Liver (tissue), 9 donors: ENCODE results near the gene ZW10. TPM values are rescaled to one million over a fixed set of nuclear protein-coding genes. Genes with fewer than 3 reads are reported as not detected.

ENCODE experiments used
- DNase-seq: peaks from one replicate; pipeline ENCODE4 v3.0.0-alpha.2; 2017; ENCODE audit warnings: low spot score
- H3K27ac ChIP-seq, 2 donors: one replicate each; pipeline ENCODE4 v1.7.0; 2013; ENCODE audit warnings: inconsistent platforms in 2 of 2, low read length in 2 of 2, control low read depth in 1 of 2, low read depth in 1 of 2, mild to moderate bottlenecking in 1 of 2
- H3K27me3 ChIP-seq, 4 donors: one replicate each; pipeline versions ENCODE4 v1.6.1 to v1.7.0; 2013; ENCODE audit warnings: low read length in 3 of 4, inconsistent platforms in 1 of 4, mild to moderate bottlenecking in 1 of 4, moderate library complexity in 1 of 4; ENCODE audit not compliant: control insufficient read depth in 4 of 4, insufficient read depth in 4 of 4
- H3K36me3 ChIP-seq, 4 donors: one replicate each; pipeline versions ENCODE4 v1.6.1 to v1.7.0; 2013; ENCODE audit warnings: low read length in 3 of 4, mild to moderate bottlenecking in 3 of 4, low read depth in 1 of 4, moderate library complexity in 1 of 4; ENCODE audit not compliant: control insufficient read depth in 4 of 4, insufficient read depth in 3 of 4
- H3K4me1 ChIP-seq, 4 donors: one replicate each; pipeline versions ENCODE4 v1.6.1 to v1.7.0; 2013; ENCODE audit warnings: low read length in 3 of 4, mild to moderate bottlenecking in 3 of 4, moderate library complexity in 1 of 4; ENCODE audit not compliant: control insufficient read depth in 4 of 4, insufficient read depth in 4 of 4
- H3K4me3 ChIP-seq, 3 donors: one replicate each; pipeline versions ENCODE4 v1.6.1 to v1.7.0; 2013; ENCODE audit warnings: low read length in 3 of 3, control low read depth in 1 of 3, low read depth in 1 of 3, mild to moderate bottlenecking in 1 of 3
- H3K9ac ChIP-seq, 2 donors: one replicate each; pipeline ENCODE4 v1.7.0; 2013; ENCODE audit warnings: low read length in 2 of 2, mild to moderate bottlenecking in 2 of 2, moderate library complexity in 2 of 2, control low read depth in 1 of 2, low read depth in 1 of 2
- H3K9me3 ChIP-seq, 4 donors: one replicate each; pipeline versions ENCODE4 v1.6.1 to v1.7.0; 2013; ENCODE audit warnings: low read length in 3 of 4; ENCODE audit not compliant: control insufficient read depth in 4 of 4
- ATF3 ChIP-seq: IDR thresholded peaks from 2 replicates; pipeline ENCODE4 v1.6.1; 2016; ENCODE audit warnings: antibody characterized with exemption
- FOXA1 ChIP-seq: IDR thresholded peaks from 2 replicates; pipeline ENCODE4 v1.6.1; 2016; ENCODE audit warnings: antibody characterized with exemption
- GABPA ChIP-seq, 2 donors: IDR thresholded peaks in 1 of 2; conservative IDR thresholded peaks in 1 of 2; 2 replicates each; pipeline ENCODE4 v1.6.1; 2016; ENCODE audit warnings: antibody characterized with exemption in 2 of 2, mild to moderate bottlenecking in 1 of 2, moderate library complexity in 1 of 2
- HNF4A ChIP-seq, 2 donors: conservative IDR thresholded peaks; 2 replicates each; pipeline ENCODE4 v1.6.1; 2016; ENCODE audit warnings: antibody characterized with exemption in 2 of 2, mild to moderate bottlenecking in 2 of 2
- HNF4G ChIP-seq: IDR thresholded peaks from 2 replicates; pipeline ENCODE4 v1.6.1; 2016; ENCODE audit warnings: antibody characterized with exemption
- JUND ChIP-seq, 2 donors: IDR thresholded peaks; 2 replicates each; pipeline ENCODE4 v1.6.1; 2016; ENCODE audit warnings: antibody characterized with exemption in 2 of 2
- MAX ChIP-seq: IDR thresholded peaks from 2 replicates; pipeline ENCODE4 v1.6.1; 2016; ENCODE audit warnings: antibody characterized with exemption
- REST ChIP-seq: IDR thresholded peaks from 2 replicates; pipeline ENCODE4 v1.6.1; 2016; ENCODE audit warnings: antibody characterized with exemption, mild to moderate bottlenecking
- RXRA ChIP-seq, 2 donors: IDR thresholded peaks; 2 replicates each; pipeline ENCODE4 v1.6.1; 2017 to 2018; ENCODE audit warnings: antibody characterized with exemption in 2 of 2, mild to moderate bottlenecking in 1 of 2
- SP1 ChIP-seq: IDR thresholded peaks from 2 replicates; pipeline ENCODE4 v1.6.1; 2018; ENCODE audit warnings: antibody characterized with exemption, mild to moderate bottlenecking
- TAF1 ChIP-seq: conservative IDR thresholded peaks from 2 replicates; pipeline ENCODE4 v1.6.1; 2016; ENCODE audit warnings: antibody characterized with exemption, mild to moderate bottlenecking
- YY1 ChIP-seq: IDR thresholded peaks from 2 replicates; pipeline ENCODE4 v1.6.1; 2016; ENCODE audit warnings: antibody characterized with exemption, mild to moderate bottlenecking
- ZBTB33 ChIP-seq: IDR thresholded peaks from 2 replicates; pipeline ENCODE4 v1.6.1; 2016; ENCODE audit warnings: antibody characterized with exemption
- WGBS: extraction: QIAGEN DNeasy Blood & Tissue Kit; methylation state at CpG from one replicate; pipeline ENCODE4 v1.1.7; 2013; 5-methylcytosine and 5-hydroxymethylcytosine counted together
- polyA plus RNA-seq, 2 donors: library from polyadenylated mRNA; stranded (reverse) in 1 of 2; unstranded in 1 of 2; fragments of 200-250 nt in 1 of 2; fragments of >200 nt in 1 of 2; fragmentation: Nextera tagmentation in 1 of 2; extraction: Ambion mirVana in 1 of 2; gene quantifications; one replicate each; pipeline versions ENCODE4 v1.2.1 to v1.2.3, GENCODE V29; 2013 to 2015
- total RNA-seq, 2 donors: library from RNA; depleted of rRNA; stranded (reverse); fragments of >200 nt; gene quantifications; one replicate each; pipeline ENCODE4 v1.2.3, GENCODE V29; 2014
- donor health status: healthy.
- donor health status: healthy.
- donor health status: healthy.
- donor health status: healthy.
- donor health status: healthy.

Gene ZW10
- total and polyA plus RNA-seq, 4 donors, result 3.7 to 16.8 (median 9.3) TPM

- Histone ChIP-seq H3K27ac (no peak overlapping the region), H3K9ac (no peak overlapping the region), H3K4me1 (no peaks in the 10 kb centered on the region), H3K27me3 (no peaks in the 10 kb centered on the region), H3K36me3 (peaks cover 1 to 25% (median 22%) of the 10 kb centered on the region in 4 donors), H3K4me3 (no peak overlapping the region), H3K9me3 (no peaks in the 10 kb centered on the region)
- TF ChIP-seq JUND (IDR thresholded peaks at IDR 0.05) (no peak), RXRA (IDR thresholded peaks at IDR 0.05) (no peak)
- 97% methylated on average over 3 of the region's 3 CpGs for WGBS
- DNase-seq, result no peak
These were observed 44.9 kb upstream of the ZW10 start for GRCh38 chr11:113818426-113818825.

GRCh38 chr11:113817626-113818025 is 44.1 kb upstream of the ZW10 start:
- Histone ChIP-seq H3K9ac (no peak overlapping the region), H3K27me3 (no peaks in the 10 kb centered on the region), H3K36me3 (peaks cover 1 to 19% (median 14%) of the 10 kb centered on the region in 4 donors), H3K27ac (no peak overlapping the region), H3K4me1 (no peaks in the 10 kb centered on the region), H3K4me3 (no peak overlapping the region), H3K9me3 (no peaks in the 10 kb centered on the region)
- DNase-seq, result no peak
- TF ChIP-seq RXRA (IDR thresholded peaks at IDR 0.05) (no peak), SP1 (no peak), GABPA (IDR thresholded peaks at IDR 0.05 in 1 of 2, conservative IDR thresholded peaks at IDR 0.05 in 1 of 2) (no peak), YY1 (no peak), MAX (no peak), TAF1 (no peak), HNF4A (conservative IDR thresholded peaks at IDR 0.05) (no peak)
- 98% methylated on average over 6 of the region's 6 CpGs for WGBS

- 97% methylated on average over 1 of the region's 1 CpG for WGBS
- Histone ChIP-seq H3K36me3 (peaks cover 1 to 18% (median 13%) of the 10 kb centered on the region in 4 donors), H3K27me3 (no peaks in the 10 kb centered on the region), H3K27ac (no peak overlapping the region), H3K4me3 (no peak overlapping the region), H3K9me3 (no peaks in the 10 kb centered on the region), H3K4me1 (no peaks in the 10 kb centered on the region), H3K9ac (no peak overlapping the region)
- TF ChIP-seq YY1 (no peak), SP1 (no peak), MAX (no peak), FOXA1 (no peak), REST (no peak), ZBTB33 (no peak), ATF3 (no peak), HNF4G (no peak), GABPA (IDR thresholded peaks at IDR 0.05 in 1 of 2, conservative IDR thresholded peaks at IDR 0.05 in 1 of 2) (no peak)
- DNase-seq, result no peak
These were observed 43.7 kb upstream of the ZW10 start for GRCh38 chr11:113817162-113817561.
